Measurements from ENCODE around the gene DMPK.
"Not testable (repeated sequence)": the region's sequence is repeated elsewhere in the genome, so short reads cannot be mapped to it uniquely, and the experiment has no call there.

DMPK gene

GRCh38 chr19:45814851-45815480 is 32.7 kb upstream of the DMPK start, which contains the start of gene RSPH6A:
TSS of gene RSPH6A (minus strand) at chr19:45815308. CDS start at chr19:45815176, 132 bp downstream.
- no peak for DNase-seq

GRCh38 chr19:45814166-45814780 is 32.0 kb upstream of the DMPK start:
- no peak for DNase-seq

GRCh38 chr19:45812297-45812696 is 30.0 kb upstream of the DMPK start:
- no peak for DNase-seq

GRCh38 chr19:45809643-45810159 is 27.4 kb upstream of the DMPK start:
- no peak for DNase-seq

GRCh38 chr19:45805719-45806118 is 23.4 kb upstream of the DMPK start:
- DNase-seq = no peak

- DNase-seq = no peak
These were observed 22.6 kb upstream of the DMPK start for GRCh38 chr19:45804959-45805230.

- no peak for DNase-seq
These were observed 22.1 kb upstream of the DMPK start for GRCh38 chr19:45804140-45804958.

- no peak for DNase-seq
These were observed 19.4 kb upstream of the DMPK start for GRCh38 chr19:45801603-45802175.

- no peak for DNase-seq
These were observed 17.8 kb upstream of the DMPK start for GRCh38 chr19:45800070-45800553.

GRCh38 chr19:45799541-45799940 is 17.3 kb upstream of the DMPK start:
- DNase-seq = not testable (repeated sequence)

- DNase-seq = peak; percentile 56 to 71
These were observed 16.8 kb upstream of the DMPK start for GRCh38 chr19:45798995-45799517.

GRCh38 chr19:45794627-45795026 is 12.3 kb upstream of the DMPK start:
- DNase-seq = no peak

GRCh38 chr19:45793876-45794275 is 11.6 kb upstream of the DMPK start:
- DNase-seq = no peak

GRCh38 chr19:45793178-45793564 is 10.9 kb upstream of the DMPK start:
- no peak for DNase-seq

GRCh38 chr19:45792470-45793177 is 10.3 kb upstream of the DMPK start, which contains the start of gene DMWD:
TSS of gene DMWD (minus strand) at chr19:45792845. CDS start at chr19:45792756, 89 bp downstream.
- DNase-seq = peak; percentile 99 to 100

GRCh38 chr19:45791744-45792469 is 9.6 kb upstream of the DMPK start:
- peak in 1 of 2 donors; percentile 18 for DNase-seq

GRCh38 chr19:45790942-45791341 is 8.7 kb upstream of the DMPK start:
- peak; percentile 55 to 57 for DNase-seq

GRCh38 chr19:45789035-45789786 is 6.9 kb upstream of the DMPK start:
- no peak for DNase-seq

- no peak for DNase-seq
These were observed 4.2 kb upstream of the DMPK start for GRCh38 chr19:45786533-45786894.

GRCh38 chr19:45785781-45786532 is 3.7 kb upstream of the DMPK start:
- DNase-seq = no peak

All from CD4-positive, alpha-beta T cell treated with Interleukin-1 beta for 1 hour (primary cell).